Stimulated activated CD4-positive, alpha-beta T cell treated with anti-CD3 and anti-CD28 coated beads, TNF-alpha, amount 100 ng/mL, for 1 hour (primary cell): Measurements from ENCODE around the gene CLEC4E.
"Not testable (repeated sequence)": the region's sequence is repeated elsewhere in the genome, so short reads cannot be mapped to it uniquely, and the experiment has no call there.

Source experiments
- DNase-seq, 3 donors: peaks; one replicate each; pipeline ENCODE4 v3.0.0-alpha.2; 2020; ENCODE audit warnings: low read depth in 3 of 3, low spot score in 1 of 3

Gene CLEC4E, protein sequence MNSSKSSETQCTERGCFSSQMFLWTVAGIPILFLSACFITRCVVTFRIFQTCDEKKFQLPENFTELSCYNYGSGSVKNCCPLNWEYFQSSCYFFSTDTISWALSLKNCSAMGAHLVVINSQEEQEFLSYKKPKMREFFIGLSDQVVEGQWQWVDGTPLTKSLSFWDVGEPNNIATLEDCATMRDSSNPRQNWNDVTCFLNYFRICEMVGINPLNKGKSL

DNA sequence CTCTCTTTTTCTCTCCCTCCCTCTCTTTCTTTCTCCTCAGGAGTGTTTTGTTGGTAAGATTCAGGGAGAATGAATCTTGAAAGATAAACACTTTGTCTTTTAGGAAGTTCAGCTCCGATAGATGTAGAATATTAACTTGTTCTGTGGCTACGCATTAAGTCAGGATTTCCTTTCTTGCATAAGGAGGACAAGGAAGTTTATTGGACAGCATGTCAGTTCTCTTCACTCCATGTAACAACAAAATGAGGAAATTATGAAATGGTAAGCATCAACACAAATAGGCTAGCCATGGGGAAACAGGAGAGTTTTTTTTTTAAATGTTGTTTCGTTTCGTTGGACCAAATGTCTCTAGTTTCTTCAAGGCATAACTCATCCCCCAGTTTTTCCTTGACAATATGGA, at the start of gene CLEC4E:
Gene CLEC4E (minus strand): TSS at position 75 of the 400 bp plus-strand sequence. CDS start 108 bp downstream, outside the sequence.
- DNase-seq, result not testable (repeated sequence)

DNA sequence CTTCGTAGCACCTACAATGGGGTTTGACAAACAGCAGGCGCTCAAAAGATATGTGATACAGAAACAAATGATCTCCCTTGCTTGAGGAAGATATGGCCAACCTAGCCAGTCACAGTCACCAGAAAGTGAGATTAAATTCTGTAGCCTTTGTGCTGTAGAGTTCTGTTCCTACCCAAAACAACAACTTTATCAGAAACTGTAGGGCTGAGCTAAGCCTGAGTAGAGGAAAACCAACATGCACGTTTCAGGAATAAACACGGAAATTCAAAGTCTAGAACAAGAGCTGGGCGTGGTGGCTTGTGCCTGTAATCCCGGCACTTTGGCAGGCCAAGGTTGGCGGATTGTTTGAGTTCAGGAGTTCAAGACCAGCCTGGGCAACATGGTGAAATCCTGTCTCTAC, 49.0 kb upstream of the CLEC4E start:
- DNase-seq, result no peak

DNA sequence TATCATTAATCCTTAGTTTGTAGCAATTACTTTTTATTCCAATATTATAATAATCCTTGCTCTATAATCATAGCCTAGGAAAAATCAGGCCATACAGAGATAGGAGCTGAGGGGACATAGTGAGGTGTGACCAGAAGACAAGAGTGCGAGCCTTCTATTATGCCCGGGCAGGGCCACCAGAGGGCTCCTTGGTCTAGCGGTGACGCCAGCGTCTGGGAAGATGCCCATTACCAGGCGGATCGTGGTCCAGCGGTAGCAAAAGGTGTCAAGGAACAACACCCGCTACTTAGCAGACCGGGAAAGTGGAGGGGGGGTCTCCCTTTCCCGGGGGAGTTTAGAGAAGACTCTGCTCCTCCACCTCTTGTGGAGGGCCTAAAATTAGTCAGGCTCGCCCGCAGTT, 43.8 kb upstream of the CLEC4E start:
- DNase-seq, result not testable (repeated sequence)

DNA sequence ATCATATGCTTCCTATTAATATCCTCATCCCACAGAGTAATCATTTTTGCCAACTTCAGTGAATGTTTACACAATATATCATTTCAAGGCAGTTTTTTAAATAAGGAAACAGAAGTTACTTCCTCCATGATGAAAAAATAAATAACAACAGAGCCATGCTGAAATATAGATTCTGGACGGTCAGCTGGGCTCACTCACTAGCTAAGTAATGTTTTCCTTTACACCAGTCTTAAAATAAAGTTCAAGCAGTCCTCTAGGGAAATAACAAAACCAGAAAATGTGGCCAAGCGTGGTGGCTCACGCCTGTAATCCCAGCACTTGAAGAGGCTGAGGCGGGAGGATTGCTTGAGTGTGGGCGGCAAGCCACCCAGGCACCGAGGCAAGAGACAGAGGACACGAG, 43.3 kb upstream of the CLEC4E start:
- no peak for DNase-seq

DNA sequence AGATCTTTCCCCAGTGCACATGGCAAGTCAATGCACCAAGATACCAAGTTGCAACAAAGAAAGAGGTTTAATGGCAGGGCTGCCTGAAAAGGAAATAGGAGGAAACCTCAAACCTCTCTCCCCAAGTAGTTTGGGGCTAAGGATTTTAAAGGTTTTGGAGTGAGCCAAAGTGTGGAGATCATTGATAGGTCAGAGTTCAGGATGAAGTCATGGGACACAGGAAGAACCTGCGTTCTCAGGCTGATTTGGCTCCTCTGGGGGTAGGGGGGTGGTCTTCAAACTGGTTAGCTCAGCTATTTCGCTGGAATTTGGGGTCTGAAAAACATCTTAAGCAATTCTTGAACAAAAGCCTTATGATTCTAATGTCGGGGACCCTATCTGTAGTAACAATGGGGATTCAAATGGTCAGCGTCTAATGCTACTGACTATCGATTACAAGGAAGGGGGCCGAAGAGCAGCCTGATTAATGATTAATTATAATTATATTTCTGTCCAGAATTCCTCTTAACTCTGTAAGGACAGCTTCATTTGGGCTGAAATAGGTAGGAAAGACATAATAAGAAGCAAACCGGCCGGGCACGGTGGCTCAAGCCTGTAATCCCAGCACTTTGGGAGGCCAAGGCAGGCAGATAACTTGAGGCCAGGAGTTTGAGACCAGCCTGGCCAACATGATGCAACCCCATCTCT, 40.5 kb upstream of the CLEC4E start:
- no peak for DNase-seq

DNA sequence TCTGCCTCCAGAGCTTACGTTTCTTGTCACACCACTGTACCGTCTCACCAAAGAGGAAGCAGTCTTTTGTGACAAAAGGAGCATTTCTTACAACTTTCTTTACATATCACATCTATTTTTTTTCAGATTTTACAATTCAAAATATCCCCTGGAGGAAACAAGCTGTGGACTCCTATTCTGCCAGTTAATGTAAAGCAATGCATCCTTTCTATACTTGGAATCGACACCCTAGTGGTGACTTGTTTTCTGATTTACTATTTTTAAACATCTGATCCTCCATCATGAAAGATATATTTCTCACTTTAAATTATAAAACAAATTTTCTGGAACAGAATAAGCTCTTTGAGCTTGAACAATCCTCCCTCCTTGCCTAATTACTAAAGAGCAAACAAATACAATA, 37.2 kb upstream of the CLEC4E start:
- DNase-seq, result no peak

DNA sequence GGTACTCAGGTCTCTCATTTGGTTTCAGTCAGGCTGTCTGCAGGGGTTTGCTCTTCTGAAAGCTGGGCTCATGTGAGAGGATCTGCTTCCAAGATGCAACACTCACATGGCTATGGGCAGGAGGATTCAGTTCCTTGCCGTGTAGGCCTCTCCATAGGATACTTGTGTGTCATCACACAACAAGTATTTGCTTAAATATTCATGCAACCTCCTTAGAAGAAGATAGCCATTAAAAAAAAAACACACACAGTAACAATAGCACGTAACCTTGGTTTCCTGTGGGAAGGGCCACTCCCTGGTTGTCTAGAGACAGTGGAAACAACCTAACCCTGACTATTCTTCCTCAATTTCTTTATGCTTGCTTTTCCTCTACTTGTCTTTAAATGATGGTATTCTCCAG, 31.8 kb upstream of the CLEC4E start:
- no peak for DNase-seq

DNA sequence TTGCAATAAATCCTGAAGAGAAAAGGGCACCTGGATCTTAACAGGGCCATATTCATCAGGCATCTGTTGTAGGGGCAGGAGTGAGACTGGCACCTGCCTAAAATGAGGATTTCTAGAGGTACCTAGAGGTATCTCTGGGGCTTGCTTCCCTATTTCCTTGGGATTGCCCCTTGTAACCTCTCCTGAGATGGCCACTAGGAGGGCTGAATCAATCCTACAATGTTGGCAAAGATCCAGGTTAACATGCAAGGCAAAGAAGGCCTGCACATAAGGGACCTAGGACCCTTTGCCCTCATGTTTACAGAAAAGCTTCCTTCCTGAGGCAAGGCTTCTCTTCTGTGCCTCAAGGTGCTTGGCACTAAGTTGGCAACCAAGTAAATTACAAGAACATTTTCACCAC, 25.8 kb upstream of the CLEC4E start:
- no peak for DNase-seq

DNA sequence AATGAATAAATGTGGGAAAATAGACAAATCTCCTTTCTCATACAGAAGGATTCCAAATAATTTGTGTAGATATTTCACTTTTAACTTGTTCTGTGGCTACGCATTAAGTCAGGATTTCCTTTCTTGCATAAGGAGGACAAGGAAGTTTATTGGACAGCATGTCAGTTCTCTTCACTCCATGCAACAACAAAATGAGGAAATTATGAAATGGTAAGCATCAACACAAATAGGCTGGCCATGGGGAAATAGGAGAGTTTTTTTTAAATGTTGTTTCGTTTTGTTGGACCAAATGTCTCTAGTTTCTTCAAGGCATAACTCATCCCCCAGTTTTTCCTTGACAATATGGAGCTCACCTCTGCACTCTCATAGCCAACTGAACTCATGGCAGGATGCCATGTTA, 25.3 kb upstream of the CLEC4E start:
- not testable (repeated sequence) for DNase-seq

DNA sequence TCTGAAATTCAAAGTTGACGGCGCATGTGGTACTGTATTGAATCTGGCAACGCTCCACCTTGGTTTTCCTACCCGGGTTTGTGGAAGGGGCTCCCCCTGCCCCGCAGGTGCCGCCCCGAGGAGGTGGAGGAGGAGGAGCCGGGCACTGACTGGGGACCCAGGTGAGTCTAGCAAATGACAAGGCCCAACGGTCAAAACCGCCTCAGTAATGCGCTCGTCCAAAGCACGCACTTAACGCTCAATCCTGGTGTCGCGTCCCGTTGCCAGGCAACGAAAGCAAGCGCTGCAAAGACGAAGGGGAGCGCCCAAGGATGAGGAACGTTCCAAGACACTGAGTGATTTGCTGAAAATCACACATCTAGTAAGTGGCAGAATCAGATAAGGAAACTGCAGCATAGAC, 24.0 kb upstream of the CLEC4E start:
- DNase-seq, result no peak

DNA sequence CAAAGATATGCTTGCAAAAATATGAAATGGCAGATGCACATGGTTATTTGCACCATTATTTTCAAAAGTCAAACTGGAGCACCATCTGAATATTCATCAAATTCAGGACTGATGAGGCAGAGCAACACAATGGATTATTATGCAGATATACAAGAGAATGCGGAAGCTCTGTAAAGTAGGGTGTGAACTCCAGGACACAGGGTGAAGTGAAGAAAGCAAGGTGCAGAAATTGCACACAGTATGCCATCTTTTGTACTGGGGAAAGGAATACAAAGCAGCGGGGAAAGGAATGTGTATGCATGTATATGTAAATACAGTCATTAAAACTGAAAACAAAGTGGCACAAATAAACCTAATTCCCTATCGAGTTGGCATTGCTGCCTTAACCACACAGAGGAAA, 22.7 kb upstream of the CLEC4E start:
- DNase-seq, result no peak

DNA sequence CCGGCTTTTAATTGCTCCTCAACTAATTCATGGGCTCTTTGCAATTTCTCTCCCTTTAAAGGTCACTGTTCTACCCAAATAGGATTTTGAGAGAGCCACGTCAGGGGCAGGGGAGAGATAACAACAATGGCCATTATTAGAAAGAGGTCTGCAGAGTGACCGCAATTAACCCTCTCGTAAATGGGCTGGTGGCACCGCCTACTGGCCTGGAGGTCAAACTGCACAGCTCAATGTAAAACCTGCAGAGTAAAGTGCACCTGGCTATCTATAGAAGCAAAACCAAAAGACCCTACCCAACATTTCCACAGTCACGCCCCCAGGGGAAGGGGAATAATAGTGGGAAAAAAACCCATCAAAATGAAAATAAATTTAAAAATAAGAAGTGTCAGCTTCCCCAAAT, 21.6 kb upstream of the CLEC4E start:
- DNase-seq, result no peak

DNA sequence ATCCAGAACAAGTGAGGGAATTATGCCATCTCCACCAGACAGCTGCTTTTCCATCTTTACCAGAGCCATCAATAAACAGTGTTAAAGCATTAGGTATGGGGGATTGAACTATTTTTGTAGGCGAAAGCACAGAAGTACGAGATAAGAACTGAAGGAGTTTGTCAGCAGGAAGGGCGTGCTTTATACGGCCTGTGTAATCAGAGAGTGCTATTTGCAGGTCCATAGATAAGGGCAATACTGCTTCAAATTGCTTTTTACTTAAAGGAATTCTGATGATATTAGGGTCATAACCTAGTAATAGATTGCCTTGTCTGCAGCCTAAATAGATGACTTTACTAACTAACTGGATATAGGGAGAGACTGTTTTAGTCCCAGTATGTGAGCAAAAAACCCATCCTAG, 20.3 kb upstream of the CLEC4E start:
- DNase-seq, result no peak

DNA sequence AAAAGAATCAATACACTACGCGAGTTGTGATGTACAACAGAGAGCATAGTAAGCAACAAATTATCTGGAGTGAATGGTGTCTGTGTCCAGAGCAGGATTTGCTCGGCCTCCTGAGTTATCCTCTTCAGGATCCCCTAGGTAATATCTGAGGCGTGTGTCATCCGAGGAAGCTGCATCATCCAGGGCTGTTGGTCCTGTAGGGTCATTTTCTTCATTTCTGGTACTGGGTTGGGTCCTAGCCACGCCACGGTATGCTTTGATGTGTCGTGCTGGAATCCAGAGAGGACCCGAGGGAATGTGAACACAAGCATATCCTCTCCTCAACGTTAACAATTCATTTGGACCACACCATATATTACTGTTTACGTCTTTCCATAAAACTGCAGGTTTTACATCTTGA, 19.0 kb upstream of the CLEC4E start:
- no peak for DNase-seq

DNA sequence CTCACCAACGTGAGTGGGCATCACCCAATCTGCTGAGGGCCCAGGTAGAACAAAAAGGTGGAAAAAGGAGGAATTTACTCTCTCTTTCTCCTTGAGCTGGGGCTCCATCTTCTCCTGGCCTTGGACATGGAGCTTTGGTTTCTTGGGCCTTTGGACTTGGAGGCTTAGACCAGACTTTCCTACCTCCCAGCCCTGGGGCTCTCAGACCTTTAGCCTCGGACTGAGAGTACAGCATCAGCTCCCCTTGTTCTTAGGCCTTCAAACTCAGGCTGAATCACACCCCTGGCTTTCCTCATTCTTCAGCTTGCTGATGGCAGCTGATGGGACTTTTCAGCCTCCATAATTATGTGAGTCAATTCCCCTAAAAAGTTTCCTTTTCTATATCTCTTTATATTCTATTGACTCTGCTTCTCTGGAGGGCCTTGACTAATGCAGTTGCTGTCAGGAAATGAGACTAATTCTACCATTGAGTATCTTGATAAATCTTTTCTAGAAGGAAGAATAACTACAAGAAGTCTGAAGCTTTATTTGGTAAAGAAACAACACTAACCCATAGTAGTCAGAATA, 15.9 kb upstream of the CLEC4E start:
- DNase-seq, result no peak

DNA sequence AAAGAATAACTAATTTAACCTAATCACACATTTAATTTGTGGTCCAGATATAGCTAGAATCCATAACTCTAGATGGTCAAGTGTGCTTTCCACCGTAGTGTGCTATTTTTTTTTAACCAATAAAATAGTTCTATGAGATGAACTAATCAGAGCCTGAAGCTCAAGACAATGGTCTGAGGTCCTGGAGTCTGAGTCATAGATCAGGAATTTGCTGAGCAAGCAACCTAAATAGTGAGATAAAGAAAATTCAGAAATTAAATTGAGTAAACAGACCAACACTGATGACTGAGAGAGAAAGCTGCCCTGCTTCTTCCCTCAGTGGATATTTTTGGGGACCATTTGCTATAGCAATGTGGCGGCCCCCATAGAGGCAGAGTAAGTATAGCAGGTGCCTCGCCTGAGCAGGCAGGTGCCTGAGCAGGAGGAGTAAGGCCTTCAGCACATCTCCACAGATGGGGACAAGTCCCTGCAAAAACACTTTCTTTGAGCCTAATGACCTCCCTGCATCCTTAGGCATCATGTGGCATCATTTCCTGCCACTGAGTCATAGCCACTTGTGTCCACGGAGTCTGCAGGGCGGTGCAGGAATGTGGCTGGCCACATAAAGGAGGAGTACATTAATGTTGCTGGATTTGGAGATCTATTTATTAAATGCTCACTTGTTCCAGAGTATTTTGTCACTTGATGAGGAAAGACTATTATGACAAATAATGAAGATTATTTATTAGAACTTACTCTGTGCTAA, 13.9 kb upstream of the CLEC4E start:
- no peak for DNase-seq

DNA sequence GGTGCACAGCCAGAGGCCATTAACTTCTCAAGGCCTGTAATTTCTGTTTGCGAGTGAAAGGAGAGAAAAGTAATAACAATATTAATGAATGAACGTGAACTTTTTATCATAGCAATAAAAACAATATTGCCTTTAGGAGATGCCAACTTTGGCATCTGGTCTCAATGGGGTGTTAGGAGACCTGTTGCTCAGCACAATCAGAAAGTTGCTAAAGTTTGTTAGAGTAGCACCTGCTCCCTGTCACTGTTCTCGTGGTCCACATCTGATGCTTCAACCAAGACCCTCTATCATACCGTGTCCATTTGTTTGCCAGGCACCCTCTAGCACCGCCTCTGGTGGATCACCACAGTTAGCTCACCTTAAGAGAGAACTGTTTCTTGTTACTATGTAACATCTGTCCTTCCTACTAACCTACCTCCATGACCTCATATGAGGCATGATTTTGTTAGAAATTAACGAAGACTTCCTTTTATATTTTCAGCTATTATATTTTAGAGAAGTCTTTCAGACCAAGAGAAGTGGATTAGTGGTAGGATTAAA, 12.5 kb upstream of the CLEC4E start:
- DNase-seq, result no peak

DNA sequence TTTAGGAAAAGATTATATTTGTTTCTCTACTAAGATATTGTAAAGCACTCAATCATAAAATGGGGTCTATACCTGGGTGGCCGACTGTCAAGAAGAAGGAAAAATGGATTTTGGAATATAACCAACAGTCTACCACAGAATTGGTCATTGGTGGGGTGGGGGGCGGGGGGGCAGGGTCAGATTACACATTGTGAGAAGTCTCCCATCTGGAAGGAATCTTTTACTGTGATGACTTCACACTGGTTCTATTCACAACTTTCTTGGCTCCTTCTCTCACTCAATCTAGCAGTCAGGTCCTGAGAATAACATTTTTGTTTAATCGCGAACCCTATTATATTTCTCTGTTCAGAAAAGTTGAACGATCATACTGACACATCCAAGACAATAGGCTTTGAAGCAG, 8.7 kb upstream of the CLEC4E start:
- no peak for DNase-seq

DNA sequence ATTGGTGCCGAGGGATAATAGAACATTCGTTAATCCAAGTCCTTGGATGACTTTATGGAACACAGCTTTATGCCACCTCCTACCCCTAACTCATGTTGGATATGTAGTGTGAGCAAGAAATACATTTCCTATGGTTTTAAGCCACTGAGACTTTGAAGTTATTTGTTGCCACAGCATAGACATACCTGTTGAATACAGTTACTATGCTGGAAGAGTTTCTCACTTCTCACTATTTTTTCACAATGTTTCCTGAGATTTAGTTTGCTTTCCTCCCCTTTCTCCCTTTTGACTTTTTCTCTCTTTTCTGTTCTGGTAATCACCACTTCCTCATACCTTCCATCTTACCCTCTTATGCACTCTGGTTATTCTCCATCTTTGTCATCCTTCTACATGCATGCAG, 7.5 kb upstream of the CLEC4E start:
- no peak for DNase-seq

DNA sequence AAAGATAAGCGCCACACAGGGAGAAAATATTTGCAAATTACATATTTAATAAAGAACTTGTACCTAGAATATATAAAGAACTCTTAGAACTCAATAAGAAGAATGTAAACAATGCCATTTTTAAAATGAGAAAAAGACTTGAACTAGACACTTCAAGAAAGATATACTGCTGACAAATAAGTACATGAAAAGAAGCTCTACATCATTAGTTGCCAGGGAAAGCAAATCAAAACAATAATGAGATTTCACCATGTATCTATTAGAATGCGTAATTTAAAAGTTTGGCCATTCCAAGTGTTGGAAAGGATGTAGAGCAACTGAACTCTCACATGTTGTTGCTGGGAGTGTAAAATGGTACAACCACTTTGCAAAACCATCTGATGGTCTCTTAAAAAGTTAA, 6.9 kb upstream of the CLEC4E start:
- DNase-seq, result no peak

DNA sequence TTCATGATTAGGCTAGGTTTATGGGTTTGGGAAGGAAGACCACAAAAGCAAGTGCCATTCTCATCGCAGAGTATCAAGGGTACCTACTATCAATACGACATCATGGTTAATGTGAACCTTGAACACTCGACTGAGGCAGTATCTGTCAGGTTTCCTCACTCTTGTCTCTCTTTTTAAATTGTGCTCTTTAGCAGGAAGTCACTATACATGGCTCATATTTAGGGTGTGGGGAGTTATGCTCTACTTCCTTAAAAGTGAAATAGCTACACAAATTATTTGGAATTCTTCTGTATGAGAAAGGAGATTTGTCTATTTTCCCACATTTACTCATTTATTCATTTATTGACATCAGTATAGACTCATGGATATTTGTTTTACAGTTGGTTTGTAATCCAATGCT, 5.9 kb upstream of the CLEC4E start:
- DNase-seq, result no peak

DNA sequence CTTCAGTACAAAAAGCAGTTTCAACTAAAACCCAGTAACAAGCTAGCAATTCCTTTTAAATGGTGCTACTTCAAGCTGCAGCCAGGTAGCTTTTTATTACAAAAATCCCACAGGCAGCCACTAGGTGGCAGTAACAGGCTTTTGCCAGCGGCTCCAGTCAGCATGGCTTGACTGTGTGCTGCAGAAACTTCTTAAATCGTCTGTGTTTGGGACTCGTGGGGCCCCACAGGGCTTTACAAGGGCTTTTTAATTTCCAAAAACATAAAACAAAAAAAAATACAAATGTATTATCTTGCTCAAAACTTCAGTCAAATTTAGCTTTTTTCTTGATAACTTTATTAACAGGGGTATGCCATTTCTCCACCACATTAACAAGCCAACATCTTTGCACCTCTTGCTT, 3.6 kb upstream of the CLEC4E start:
- peak; percentile 43 to 48 (median 45) for DNase-seq
